GM10248 (cell line): ENCODE data around the gene BMPR1A.

Experiments
- CTCF ChIA-PET: fragments of 300-600 bp; sonication (Branson Sonifier 250); formaldehyde crosslinking; extraction: SDS; loops from one replicate; lab custom pipeline; 2021; ENCODE audit warnings: antibody characterized with exemption; lab: Yijun Ruan, JAX
- POLR2A ChIA-PET: fragments of 350-650 bp; sonication (Branson Sonifier 250); formaldehyde crosslinking; extraction: SDS; loops from one replicate; lab custom pipeline; 2020; ENCODE audit warnings: antibody characterized with exemption; lab: Yijun Ruan, JAX
- DNase-seq: peaks from one replicate; pipeline ENCODE4 v3.0.0; 2012; ENCODE audit errors: extremely low spot score
- CTCF ChIP-seq: IDR thresholded peaks from 2 replicates; pipeline ENCODE4 v1.5.1; 2012; ENCODE audit warnings: mild to moderate bottlenecking, low read depth; ENCODE audit errors: extremely low read depth, missing control alignments, control extremely low read depth

The BMPR1A gene

GRCh38 chr10:86715836-86716235, 40.6 kb upstream of the BMPR1A start:
- no peak for TF ChIP-seq CTCF
- no peak for DNase-seq
- ChIA-PET POLR2A (interaction anchor here (0.6 kb wide), 1 partner anchor 26 kb away, joined by 3 read pairs; no protein-coding TSS in a partner anchor), CTCF (interaction anchor here (0.8 to 7.0 kb wide), 4 partner anchors 8 to 245 kb away, joined by 3 to 37 read pairs (median 4); no protein-coding TSS in a partner anchor)

GRCh38 chr10:86716466-86716865, 40.0 kb upstream of the BMPR1A start:
- ChIA-PET CTCF (interaction anchor here (1.2 to 7.0 kb wide), 2 partner anchors 183 to 244 kb away, joined by 3 to 37 read pairs; no protein-coding TSS in a partner anchor), POLR2A (no interaction called here)
- no peak for TF ChIP-seq CTCF
- no peak for DNase-seq

GRCh38 chr10:86718556-86718955, 37.9 kb upstream of the BMPR1A start:
- TF ChIP-seq CTCF, result no peak
- POLR2A ChIA-PET, result no interaction called here
- no peak for DNase-seq
- CTCF ChIA-PET, result interaction anchor here (1.3 to 1.6 kb wide), 2 partner anchors 12 to 30 kb away, joined by 4 read pairs; no protein-coding TSS in a partner anchor

GRCh38 chr10:86721232-86721631, 35.2 kb upstream of the BMPR1A start:
- ChIA-PET POLR2A (no interaction called here), CTCF (interaction anchor here (0.9 to 1.6 kb wide), 3 partner anchors 11 to 31 kb away, joined by 3 to 5 read pairs (median 3); no protein-coding TSS in a partner anchor)
- no peak for DNase-seq
- no peak for TF ChIP-seq CTCF

GRCh38 chr10:86723009-86723408, 33.4 kb upstream of the BMPR1A start:
- TF ChIP-seq CTCF, result no peak
- POLR2A ChIA-PET, result no interaction called here
- CTCF ChIA-PET, result interaction anchor here (1.0 kb wide), 1 partner anchor 8 kb away, joined by 3 read pairs; no protein-coding TSS in a partner anchor
- DNase-seq, result no peak

GRCh38 chr10:86724445-86724844, 32.0 kb upstream of the BMPR1A start:
- CTCF ChIA-PET, result no interaction called here
- TF ChIP-seq CTCF, result no peak
- DNase-seq, result no peak
- POLR2A ChIA-PET, result no interaction called here
